ENCODE measurements around the gene GRID1.

- TF ChIP-seq POLR2A (IDR thresholded peaks at IDR 0.05; ENCODE audit: low read depth, low read length) = no peak
- TF ChIP-seq, protein P1, sequence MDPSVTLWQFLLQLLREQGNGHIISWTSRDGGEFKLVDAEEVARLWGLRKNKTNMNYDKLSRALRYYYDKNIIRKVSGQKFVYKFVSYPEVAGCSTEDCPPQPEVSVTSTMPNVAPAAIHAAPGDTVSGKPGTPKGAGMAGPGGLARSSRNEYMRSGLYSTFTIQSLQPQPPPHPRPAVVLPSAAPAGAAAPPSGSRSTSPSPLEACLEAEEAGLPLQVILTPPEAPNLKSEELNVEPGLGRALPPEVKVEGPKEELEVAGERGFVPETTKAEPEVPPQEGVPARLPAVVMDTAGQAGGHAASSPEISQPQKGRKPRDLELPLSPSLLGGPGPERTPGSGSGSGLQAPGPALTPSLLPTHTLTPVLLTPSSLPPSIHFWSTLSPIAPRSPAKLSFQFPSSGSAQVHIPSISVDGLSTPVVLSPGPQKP (IDR thresholded peaks at IDR 0.05; ENCODE audit: low read depth, low read length) = no peak
- no peak for TF ChIP-seq EP300 (IDR thresholded peaks at IDR 0.05; ENCODE audit: borderline replicate concordance in 1 of 2, control insufficient read depth in 1 of 2, low read depth in 2 of 2, low read length in 2 of 2)
- TF ChIP-seq, protein P2, sequence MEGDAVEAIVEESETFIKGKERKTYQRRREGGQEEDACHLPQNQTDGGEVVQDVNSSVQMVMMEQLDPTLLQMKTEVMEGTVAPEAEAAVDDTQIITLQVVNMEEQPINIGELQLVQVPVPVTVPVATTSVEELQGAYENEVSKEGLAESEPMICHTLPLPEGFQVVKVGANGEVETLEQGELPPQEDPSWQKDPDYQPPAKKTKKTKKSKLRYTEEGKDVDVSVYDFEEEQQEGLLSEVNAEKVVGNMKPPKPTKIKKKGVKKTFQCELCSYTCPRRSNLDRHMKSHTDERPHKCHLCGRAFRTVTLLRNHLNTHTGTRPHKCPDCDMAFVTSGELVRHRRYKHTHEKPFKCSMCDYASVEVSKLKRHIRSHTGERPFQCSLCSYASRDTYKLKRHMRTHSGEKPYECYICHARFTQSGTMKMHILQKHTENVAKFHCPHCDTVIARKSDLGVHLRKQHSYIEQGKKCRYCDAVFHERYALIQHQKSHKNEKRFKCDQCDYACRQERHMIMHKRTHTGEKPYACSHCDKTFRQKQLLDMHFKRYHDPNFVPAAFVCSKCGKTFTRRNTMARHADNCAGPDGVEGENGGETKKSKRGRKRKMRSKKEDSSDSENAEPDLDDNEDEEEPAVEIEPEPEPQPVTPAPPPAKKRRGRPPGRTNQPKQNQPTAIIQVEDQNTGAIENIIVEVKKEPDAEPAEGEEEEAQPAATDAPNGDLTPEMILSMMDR (IDR thresholded peaks at IDR 0.05 in 2 of 3, conservative IDR thresholded peaks at IDR 0.05 in 1 of 3; ENCODE audit: control insufficient read depth in 2 of 3, extremely low read depth in 1 of 3, insufficient read depth in 1 of 3, low read depth in 3 of 3, low read length in 3 of 3) = no peak
- TF ChIP-seq MXI1 (IDR thresholded peaks at IDR 0.05; ENCODE audit: low read depth, low read length) = no peak
- no peak for TF ChIP-seq SPI1 (IDR thresholded peaks at IDR 0.05; ENCODE audit: borderline replicate concordance, insufficient read depth, low read depth, low read length)
- no peak for TF ChIP-seq ZZZ3 (IDR thresholded peaks at IDR 0.05; ENCODE audit: control insufficient read depth, insufficient read length, low read depth)
- TF ChIP-seq JUND (IDR thresholded peaks at IDR 0.05; ENCODE audit: low read depth, low read length) = no peak
- no peak for TF ChIP-seq EZH2 (IDR thresholded peaks at IDR 0.05; ENCODE audit: borderline replicate concordance, control insufficient read depth, low read depth, low read length)
- no peak for TF ChIP-seq USF1 (IDR thresholded peaks at IDR 0.05; ENCODE audit: borderline replicate concordance, extremely low read length, insufficient read depth, low read depth, low read length)
- TF ChIP-seq, protein P3, sequence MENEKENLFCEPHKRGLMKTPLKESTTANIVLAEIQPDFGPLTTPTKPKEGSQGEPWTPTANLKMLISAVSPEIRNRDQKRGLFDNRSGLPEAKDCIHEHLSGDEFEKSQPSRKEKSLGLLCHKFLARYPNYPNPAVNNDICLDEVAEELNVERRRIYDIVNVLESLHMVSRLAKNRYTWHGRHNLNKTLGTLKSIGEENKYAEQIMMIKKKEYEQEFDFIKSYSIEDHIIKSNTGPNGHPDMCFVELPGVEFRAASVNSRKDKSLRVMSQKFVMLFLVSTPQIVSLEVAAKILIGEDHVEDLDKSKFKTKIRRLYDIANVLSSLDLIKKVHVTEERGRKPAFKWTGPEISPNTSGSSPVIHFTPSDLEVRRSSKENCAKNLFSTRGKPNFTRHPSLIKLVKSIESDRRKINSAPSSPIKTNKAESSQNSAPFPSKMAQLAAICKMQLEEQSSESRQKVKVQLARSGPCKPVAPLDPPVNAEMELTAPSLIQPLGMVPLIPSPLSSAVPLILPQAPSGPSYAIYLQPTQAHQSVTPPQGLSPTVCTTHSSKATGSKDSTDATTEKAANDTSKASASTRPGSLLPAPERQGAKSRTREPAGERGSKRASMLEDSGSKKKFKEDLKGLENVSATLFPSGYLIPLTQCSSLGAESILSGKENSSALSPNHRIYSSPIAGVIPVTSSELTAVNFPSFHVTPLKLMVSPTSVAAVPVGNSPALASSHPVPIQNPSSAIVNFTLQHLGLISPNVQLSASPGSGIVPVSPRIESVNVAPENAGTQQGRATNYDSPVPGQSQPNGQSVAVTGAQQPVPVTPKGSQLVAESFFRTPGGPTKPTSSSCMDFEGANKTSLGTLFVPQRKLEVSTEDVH (IDR thresholded peaks at IDR 0.05; ENCODE audit: low read depth, partially characterized antibody) = no peak
These were observed 177.6 kb downstream of the GRID1 start for GRCh38 chr10:86188796-86189558.
